K562 (cell line): ENCODE data around the gene FH. TPM values are rescaled to one million over a fixed set of nuclear protein-coding genes. Genes with fewer than 3 reads are reported as not detected.

Experiments used
- ATAC-seq: fragments of 200-7000 bp; cut with Tn5 transposase; 3 replicates; pipeline ENCODE4 v1.9.1; 2020; ENCODE audit warnings: moderate library complexity
- BruUV-seq: library from RNA; stranded (reverse); fragments of 400-500 nt; replicated peaks from 2 replicates; lab custom pipeline; 2021; lab: Mats Ljungman, UMichigan
- CTCF ChIA-PET: fragments of 300-600 bp; formaldehyde crosslinking; extraction: SDS; loops from one replicate; lab custom pipeline; 2021; ENCODE audit warnings: low intra/inter-chr PET ratio; lab: Yijun Ruan, JAX
- POLR2A ChIA-PET: fragments of 300-600, 350-650 bp; sonication (Branson Sonifier 250); formaldehyde crosslinking; extraction: SDS; loops from one replicate; lab custom pipeline; 2021; ENCODE audit warnings: antibody characterized with exemption, inconsistent platforms; lab: Yijun Ruan, JAX
- DNase-seq, 4 experiments: peaks; one replicate each; pipeline versions ENCODE4 v3.0.0 to v3.0.0-alpha.2; 2011 to 2018; ENCODE audit warnings: low spot score in 3 of 4, mixed read lengths in 3 of 4; ENCODE audit errors: extremely low read depth in 1 of 4
- FAIRE-seq: peaks from 2 replicates; lab custom pipeline; 2011; peaks lifted over from hg19 to GRCh38; lab: Jason Lieb, UNC
- H2AFZ ChIP-seq: 2 replicates; pipeline ENCODE4 v1.6.0; 2011; ENCODE audit warnings: low read depth, low read length, control low read depth, inconsistent platforms
- H3K27ac ChIP-seq: fragments of 200-600 bp; 3 replicates; pipeline ENCODE4 v1.8.0; 2011; ENCODE audit warnings: low read depth, mild to moderate bottlenecking, control low read depth, inconsistent platforms, low read length, moderate library complexity, mixed read lengths; ENCODE audit errors: extremely low read depth
- H3K27me3 ChIP-seq, 2 experiments: fragments of 300-600 bp in 1 of 2; 2 replicates in 1 of 2; 3 replicates in 1 of 2; pipeline versions ENCODE4 v1.6.0 to v1.8.0; 2011; ENCODE audit warnings: inconsistent platforms in 2 of 2, low read length in 2 of 2, mild to moderate bottlenecking in 1 of 2, mixed read lengths in 1 of 2, moderate library complexity in 1 of 2; ENCODE audit not compliant: control insufficient read depth in 2 of 2, insufficient read depth in 2 of 2
- H3K36me3 ChIP-seq: fragments of 300-600 bp; 3 replicates; pipeline ENCODE4 v1.8.0; 2011; ENCODE audit warnings: mild to moderate bottlenecking, low read length, inconsistent platforms; ENCODE audit not compliant: control insufficient read depth, insufficient read depth
- H3K4me1 ChIP-seq, 2 experiments: fragments of 200-600 bp in 1 of 2; replicated peaks in 1 of 2; 2 replicates in 1 of 2; 3 replicates in 1 of 2; pipeline versions ENCODE4 v1.5.1 to v1.8.0; 2011; ENCODE audit warnings: inconsistent platforms in 2 of 2, low read length in 2 of 2, mild to moderate bottlenecking in 1 of 2, mixed read lengths in 1 of 2, moderate library complexity in 1 of 2; ENCODE audit not compliant: control insufficient read depth in 2 of 2, insufficient read depth in 2 of 2
- H3K4me2 ChIP-seq: 2 replicates; pipeline ENCODE4 v1.6.1; 2011; ENCODE audit warnings: low read length, control low read depth, inconsistent platforms, mixed read lengths; ENCODE audit not compliant: insufficient read depth
- H3K4me3 ChIP-seq: fragments of 200-600 bp; sonication (generic), shearing (Covaris generic); 2 replicates; pipeline ENCODE4 v1.5.1; 2016; ENCODE audit warnings: control low read depth, inconsistent platforms
- H3K79me2 ChIP-seq: fragments of 200-600 bp; 3 replicates; pipeline ENCODE4 v1.8.0; 2011; ENCODE audit warnings: low read length, inconsistent platforms; ENCODE audit not compliant: control insufficient read depth, insufficient read depth
- H3K9ac ChIP-seq, 2 experiments: 2 replicates each; pipeline versions ENCODE4 v1.6.0 to v1.6.1; 2011; ENCODE audit warnings: low read depth in 2 of 2, low read length in 2 of 2, control low read depth in 1 of 2, inconsistent platforms in 1 of 2, mild to moderate bottlenecking in 1 of 2, mixed read lengths in 1 of 2; ENCODE audit not compliant: insufficient read depth in 1 of 2
- H3K9me1 ChIP-seq: one replicate; pipeline ENCODE4 v1.6.0; 2011; ENCODE audit warnings: inconsistent platforms, mild to moderate bottlenecking, low read length, moderate library complexity; ENCODE audit not compliant: control insufficient read depth, insufficient read depth
- H3K9me3 ChIP-seq: replicated peaks from 2 replicates; pipeline ENCODE4 v1.5.1; 2011; ENCODE audit warnings: low read depth, low read length, inconsistent platforms; ENCODE audit not compliant: control insufficient read depth, insufficient read depth
- H4K20me1 ChIP-seq: replicated peaks from 2 replicates; pipeline ENCODE4 v1.6.1; 2011; ENCODE audit warnings: low read length, inconsistent platforms, mixed read lengths; ENCODE audit not compliant: control insufficient read depth, insufficient read depth
- MEF2A ChIP-seq: IDR thresholded peaks from 2 replicates; pipeline ENCODE4 v1.6.1; 2011; ENCODE audit warnings: low read depth, mild to moderate bottlenecking, low read length, moderate library complexity; ENCODE audit not compliant: control insufficient read depth
- U2AF1 ChIP-seq: fragments of 200-400 bp; formaldehyde crosslinking; optimal IDR thresholded peaks from 2 replicates; pipeline ENCODE3; 2017; ENCODE audit warnings: mild to moderate bottlenecking, low read depth, low read length, moderate library complexity
- ZNF445 ChIP-seq: fragments of 250-450 bp; sonication (Bioruptor Pico); IDR thresholded peaks from 2 replicates; pipeline ENCODE4 v1.4.0; 2020; ENCODE audit warnings: low read depth, mild to moderate bottlenecking, moderate library complexity
- WGBS: fragments of 100-300 bp; shearing (Covaris generic); methylation state at CpG from one replicate; pipeline ENCODE4 v1.1.6; 2016; ENCODE audit warnings: low coverage, mixed read lengths; ENCODE audit not compliant: insufficient coverage; ENCODE audit errors: missing lambda C conversion rate; 5-methylcytosine and 5-hydroxymethylcytosine counted together
- in situ Hi-C: fragments of 300-500 bp; cut with MboI; formaldehyde crosslinking; loops from 4 replicates; pipeline ENCODE4 v1.15.0; 2018; ENCODE audit warnings: inconsistent platforms, mixed read lengths
- intact Hi-C: fragments of 100-400 bp; cut with micrococcal nuclease; formaldehyde crosslinking; loops from 2 replicates; pipeline ENCODE4 v1.14.2; 2022
- polyA plus RNA-seq, 8 experiments: library from polyadenylated mRNA; depleted of rRNA in 4 of 8; stranded (reverse) in 5 of 8; unstranded in 3 of 8; fragments of >200 nt; fragmentation: Nextera tagmentation in 2 of 8; fragmentation: Illumina TruSeq in 1 of 8; extraction: Ambion mirVana in 2 of 8; extraction: Trizol in 1 of 8; gene quantifications; 2 replicates each; pipeline versions ENCODE4 v1.2.1 to v1.2.3, GENCODE V29; 2011 to 2014; ENCODE audit warnings: inconsistent platforms in 1 of 8, missing spikeins in 1 of 8
- total RNA-seq, 7 experiments: library from RNA; depleted of rRNA in 6 of 7; stranded (reverse); fragments of >200 nt in 6 of 7; fragmentation: Illumina TruSeq in 2 of 7; extraction: Trizol in 2 of 7; gene quantifications; 2 replicates each; pipeline versions ENCODE4 v1.2.1 to v1.2.3, GENCODE V29; 2011 to 2021; ENCODE audit warnings: low replicate concordance in 1 of 7
- TF ChIP-seq, protein P1 (sequence below): fragments of 250-450 bp; sonication (Bioruptor Pico); IDR thresholded peaks from 2 replicates; pipeline ENCODE4 v1.6.1; 2021; ENCODE audit warnings: mild to moderate bottlenecking
- TF ChIP-seq, protein P2 (sequence below): fragments of 450-650 bp; IDR thresholded peaks from 2 replicates; pipeline ENCODE4 v1.6.1; 2016
- TF ChIP-seq, protein P3 (sequence below): fragments of 450-650 bp; IDR thresholded peaks from 2 replicates; pipeline ENCODE4 v1.7.0; 2016; ENCODE audit warnings: borderline replicate concordance

FH gene
- total and polyA plus RNA-seq, 9 of the 15 experiments (the other 6 are each of a cell fraction or from before 2014, with no cell fraction given): 117 to 240 (median 211) TPM

DNA sequence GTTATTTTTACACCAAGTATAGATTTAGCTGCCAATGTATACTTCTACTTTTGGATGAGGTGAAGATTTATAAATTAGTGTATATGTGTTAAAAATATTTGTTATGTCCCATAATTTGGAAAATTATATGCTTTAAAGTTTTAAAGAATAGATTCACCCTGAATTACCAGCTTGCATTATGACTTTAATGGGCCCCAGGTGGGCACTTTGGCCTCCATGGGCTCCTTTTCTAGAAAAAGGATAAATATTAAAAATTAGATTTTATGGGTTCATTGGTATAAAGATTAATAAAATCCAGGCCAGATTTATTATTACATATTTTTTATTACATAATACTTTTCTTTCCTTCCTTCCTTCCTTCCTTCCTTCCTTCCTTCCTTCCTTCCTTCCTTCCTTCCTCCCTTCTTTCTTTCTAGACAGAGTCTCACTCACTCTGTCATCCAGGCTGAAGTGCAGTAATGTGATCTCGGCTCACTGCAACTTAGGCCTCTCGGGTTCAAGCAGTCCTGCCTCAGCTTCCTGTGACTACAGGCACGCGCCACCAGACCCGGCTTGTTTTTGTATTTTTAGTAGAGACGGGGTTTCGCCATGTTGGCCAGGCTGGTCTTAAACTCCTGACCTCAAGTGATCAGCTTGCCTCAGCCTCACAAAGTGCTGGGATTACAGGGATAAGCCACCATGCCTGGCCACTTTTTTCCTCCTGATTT, 34.5 kb upstream of the FH start:
- FAIRE-seq (no peak), ATAC-seq (no peak), DNase-seq (no peak)
- Histone ChIP-seq H3K36me3 (no peaks in the 10 kb centered on the region), H3K9me3 (no peaks in the 10 kb centered on the region), H2AFZ (no peak overlapping the region), H3K4me1 (peaks cover 0 to 9% of the 10 kb centered on the region in 2 experiments; a peak in 2 of 5 replicates), H4K20me1 (no peaks in the 10 kb centered on the region), H3K4me3 (no peak overlapping the region), H3K9me1 (no peaks in the 10 kb centered on the region), H3K4me2 (no peak overlapping the region), H3K27me3 (peaks cover 4 to 9% of the 10 kb centered on the region in 2 experiments; a peak in 2 of 5 replicates), H3K9ac (no peak overlapping the region), H3K79me2 (no peaks in the 10 kb centered on the region), H3K27ac (no peak overlapping the region)
- in situ Hi-C loops (loop anchor here (5.0 kb wide), 1 partner anchor 38 kb away; no protein-coding TSS in a partner anchor), intact Hi-C loops (no loop called here)
- TF ChIP-seq, protein P1, sequence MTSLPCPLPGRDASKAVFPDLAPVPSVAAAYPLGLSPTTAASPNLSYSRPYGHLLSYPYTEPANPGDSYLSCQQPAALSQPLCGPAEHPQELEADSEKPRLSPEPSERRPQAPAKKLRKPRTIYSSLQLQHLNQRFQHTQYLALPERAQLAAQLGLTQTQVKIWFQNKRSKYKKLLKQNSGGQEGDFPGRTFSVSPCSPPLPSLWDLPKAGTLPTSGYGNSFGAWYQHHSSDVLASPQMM: no peak
- TF ChIP-seq U2AF1 (peak; percentile 32), ZNF445 (CRISPR knock-in tag) (no peak), MEF2A (no peak)
- TF ChIP-seq, protein P2, sequence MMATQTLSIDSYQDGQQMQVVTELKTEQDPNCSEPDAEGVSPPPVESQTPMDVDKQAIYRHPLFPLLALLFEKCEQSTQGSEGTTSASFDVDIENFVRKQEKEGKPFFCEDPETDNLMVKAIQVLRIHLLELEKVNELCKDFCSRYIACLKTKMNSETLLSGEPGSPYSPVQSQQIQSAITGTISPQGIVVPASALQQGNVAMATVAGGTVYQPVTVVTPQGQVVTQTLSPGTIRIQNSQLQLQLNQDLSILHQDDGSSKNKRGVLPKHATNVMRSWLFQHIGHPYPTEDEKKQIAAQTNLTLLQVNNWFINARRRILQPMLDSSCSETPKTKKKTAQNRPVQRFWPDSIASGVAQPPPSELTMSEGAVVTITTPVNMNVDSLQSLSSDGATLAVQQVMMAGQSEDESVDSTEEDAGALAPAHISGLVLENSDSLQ: no peak
- TF ChIP-seq, protein P3, sequence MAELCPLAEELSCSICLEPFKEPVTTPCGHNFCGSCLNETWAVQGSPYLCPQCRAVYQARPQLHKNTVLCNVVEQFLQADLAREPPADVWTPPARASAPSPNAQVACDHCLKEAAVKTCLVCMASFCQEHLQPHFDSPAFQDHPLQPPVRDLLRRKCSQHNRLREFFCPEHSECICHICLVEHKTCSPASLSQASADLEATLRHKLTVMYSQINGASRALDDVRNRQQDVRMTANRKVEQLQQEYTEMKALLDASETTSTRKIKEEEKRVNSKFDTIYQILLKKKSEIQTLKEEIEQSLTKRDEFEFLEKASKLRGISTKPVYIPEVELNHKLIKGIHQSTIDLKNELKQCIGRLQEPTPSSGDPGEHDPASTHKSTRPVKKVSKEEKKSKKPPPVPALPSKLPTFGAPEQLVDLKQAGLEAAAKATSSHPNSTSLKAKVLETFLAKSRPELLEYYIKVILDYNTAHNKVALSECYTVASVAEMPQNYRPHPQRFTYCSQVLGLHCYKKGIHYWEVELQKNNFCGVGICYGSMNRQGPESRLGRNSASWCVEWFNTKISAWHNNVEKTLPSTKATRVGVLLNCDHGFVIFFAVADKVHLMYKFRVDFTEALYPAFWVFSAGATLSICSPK: no peak
- WGBS: 71% methylated on average over 7 of the region's 7 CpGs
- BruUV-seq: no TSS peak
- ChIA-PET POLR2A (interaction anchor here (1.3 kb wide), 1 partner anchor 12 kb away, joined by 5 read pairs; no protein-coding TSS in a partner anchor), CTCF (no interaction called here)
